LoVo (cell line): ENCODE data around the gene LGR4.
"Not testable (repeated sequence)": the region's sequence is repeated elsewhere in the genome, so short reads cannot be mapped to it uniquely, and the experiment has no call there.

Experiments used
- DNase-seq: peaks from one replicate; pipeline ENCODE4 v3.0.0-alpha.2; 2016; ENCODE audit warnings: low spot score

The LGR4 gene

GRCh38 chr11:27348340-27348873, 124.2 kb downstream of the LGR4 start:
- DNase-seq: no peak

- no peak for DNase-seq
Observed at GRCh38 chr11:27347359-27348339, 124.9 kb downstream of the LGR4 start.

- DNase-seq: no peak
Observed at GRCh38 chr11:27339941-27340340, 132.6 kb downstream of the LGR4 start.

GRCh38 chr11:27334764-27335163, 137.8 kb downstream of the LGR4 start:
- not testable (repeated sequence) for DNase-seq

- DNase-seq: peak; percentile 12
Observed at GRCh38 chr11:27331981-27332380, 140.6 kb downstream of the LGR4 start.

- DNase-seq: no peak
Observed at GRCh38 chr11:27330633-27331270, 141.8 kb downstream of the LGR4 start.

GRCh38 chr11:27329867-27330632, 142.5 kb downstream of the LGR4 start:
- no peak for DNase-seq

- DNase-seq: no peak
Observed at GRCh38 chr11:27328614-27329013, 144.0 kb downstream of the LGR4 start.

- DNase-seq: not testable (repeated sequence)
Observed at GRCh38 chr11:27327064-27327463, 145.5 kb downstream of the LGR4 start.

GRCh38 chr11:27322196-27322595, 150.4 kb downstream of the LGR4 start:
- not testable (repeated sequence) for DNase-seq

- DNase-seq: not testable (repeated sequence)
Observed at GRCh38 chr11:27321340-27321739, 151.2 kb downstream of the LGR4 start.

GRCh38 chr11:27319072-27319471, 153.5 kb downstream of the LGR4 start:
- DNase-seq: peak; percentile 31

- no peak for DNase-seq
Observed at GRCh38 chr11:27317751-27318150, 154.8 kb downstream of the LGR4 start.
